Transverse colon (tissue), 4 donors: ENCODE data around the gene PRKCE.

Source experiments
- EP300 ChIP-seq: sonication (generic); formaldehyde crosslinking; IDR thresholded peaks from one replicate; pipeline ENCODE4 v1.6.1; 2017; ENCODE audit warnings: antibody characterized with exemption, low read depth
- POLR2A ChIP-seq: fragments of 450-650 bp; IDR thresholded peaks from one replicate; pipeline ENCODE4 v1.6.1; 2016; ENCODE audit warnings: antibody characterized with exemption, mild to moderate bottlenecking, moderate library complexity
- POLR2AphosphoS5 ChIP-seq, 3 donors: sonication (generic); formaldehyde crosslinking; IDR thresholded peaks; one replicate each; pipeline ENCODE4 v1.6.1; 2016; ENCODE audit warnings: antibody characterized with exemption in 3 of 3
- TF ChIP-seq, protein P1 (sequence below), 5 experiments: fragments of 200-600 bp in 3 of 5; fragments of 450-650 bp in 2 of 5; sonication (generic) in 3 of 5; IDR thresholded peaks; 1 replicate in 2 of 5; 2 replicates in 3 of 5; pipeline ENCODE4 v1.5.1; 2016 to 2017; ENCODE audit warnings: antibody characterized with exemption in 5 of 5, inconsistent platforms in 3 of 5, mild to moderate bottlenecking in 2 of 5, moderate library complexity in 1 of 5

DNA sequence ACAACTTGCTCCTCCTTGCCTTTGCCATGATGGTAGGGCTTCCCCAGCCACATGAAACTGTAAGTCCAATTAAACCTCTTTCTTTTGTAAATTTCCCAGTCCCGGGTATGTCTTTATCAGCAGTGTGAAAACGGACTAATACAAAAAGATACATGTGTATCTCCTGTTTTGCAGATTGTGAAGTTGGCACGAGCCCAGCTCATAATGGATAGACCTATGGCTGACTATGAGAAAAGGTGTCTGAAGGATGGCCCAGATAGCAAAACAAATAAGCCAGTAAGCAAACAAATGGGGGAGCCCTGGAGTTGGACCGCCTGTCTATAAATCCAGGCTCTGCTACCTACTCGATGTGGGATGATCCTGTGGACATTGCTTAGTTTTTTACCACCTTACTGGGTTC, 15.5 kb upstream of the PRKCE start:
- TF ChIP-seq, protein P1, sequence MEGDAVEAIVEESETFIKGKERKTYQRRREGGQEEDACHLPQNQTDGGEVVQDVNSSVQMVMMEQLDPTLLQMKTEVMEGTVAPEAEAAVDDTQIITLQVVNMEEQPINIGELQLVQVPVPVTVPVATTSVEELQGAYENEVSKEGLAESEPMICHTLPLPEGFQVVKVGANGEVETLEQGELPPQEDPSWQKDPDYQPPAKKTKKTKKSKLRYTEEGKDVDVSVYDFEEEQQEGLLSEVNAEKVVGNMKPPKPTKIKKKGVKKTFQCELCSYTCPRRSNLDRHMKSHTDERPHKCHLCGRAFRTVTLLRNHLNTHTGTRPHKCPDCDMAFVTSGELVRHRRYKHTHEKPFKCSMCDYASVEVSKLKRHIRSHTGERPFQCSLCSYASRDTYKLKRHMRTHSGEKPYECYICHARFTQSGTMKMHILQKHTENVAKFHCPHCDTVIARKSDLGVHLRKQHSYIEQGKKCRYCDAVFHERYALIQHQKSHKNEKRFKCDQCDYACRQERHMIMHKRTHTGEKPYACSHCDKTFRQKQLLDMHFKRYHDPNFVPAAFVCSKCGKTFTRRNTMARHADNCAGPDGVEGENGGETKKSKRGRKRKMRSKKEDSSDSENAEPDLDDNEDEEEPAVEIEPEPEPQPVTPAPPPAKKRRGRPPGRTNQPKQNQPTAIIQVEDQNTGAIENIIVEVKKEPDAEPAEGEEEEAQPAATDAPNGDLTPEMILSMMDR (IDR thresholded peaks at IDR 0.05), result no peak
- TF ChIP-seq POLR2A (no peak), POLR2AphosphoS5 (IDR thresholded peaks at IDR 0.05) (no peak), EP300 (no peak)
